Uterus (tissue), 2 donors: ENCODE measurements around the gene FOCAD.

ENCODE experiments used
- CTCF ChIP-seq, 4 experiments: fragments of 200-600 bp in 2 of 4; fragments of 450-650 bp in 2 of 4; sonication (generic) in 2 of 4; IDR thresholded peaks; one replicate each; pipeline ENCODE4 v1.5.1; 2016 to 2019; ENCODE audit warnings: antibody characterized with exemption in 4 of 4, mild to moderate bottlenecking in 2 of 4, moderate library complexity in 1 of 4
- POLR2A ChIP-seq, 2 donors: fragments of 450-650 bp; IDR thresholded peaks; one replicate each; pipeline ENCODE4 v1.6.1; 2016; ENCODE audit warnings: antibody characterized with exemption in 2 of 2, mild to moderate bottlenecking in 1 of 2, moderate library complexity in 1 of 2

- TF ChIP-seq CTCF (IDR thresholded peaks at IDR 0.05) (no peak), POLR2A (IDR thresholded peaks at IDR 0.05) (no peak)
Observed at GRCh38 chr9:20683351-20684034, 566 bp upstream of the FOCAD start.
